Activated CD4-positive, alpha-beta memory T cell treated with anti-CD3 and anti-CD28 coated beads for 36 hours (primary cell): ENCODE results near the gene CNTN4. TPM values are rescaled to one million over a fixed set of nuclear protein-coding genes. Genes with fewer than 3 reads are reported as not detected.
A peak's percentile ranks its signal among the peaks of the same experiment; 100 is the strongest.
"Not testable (repeated sequence)": the region's sequence is repeated elsewhere in the genome, so short reads cannot be mapped to it uniquely, and the experiment has no call there.

ENCODE experiments used
- CTCF ChIA-PET: fragments of 350-600 bp; sonication (Branson Sonifier 250); formaldehyde crosslinking; loops from one replicate; lab custom pipeline; 2021; ENCODE audit warnings: antibody characterized with exemption, inconsistent platforms; lab: Charles Lee
- POLR2A ChIA-PET: fragments of 350-600 bp; sonication (Branson Sonifier 250); formaldehyde crosslinking; loops from one replicate; lab custom pipeline; 2021; ENCODE audit warnings: antibody characterized with exemption; lab: Charles Lee
- DNase-seq: peaks from one replicate; pipeline ENCODE4 v3.0.0-alpha.2; 2020
- H3K27ac Mint-ChIP-seq: one replicate; pipeline ENCODE4 v1.8.0; 2021; ENCODE audit warnings: mixed read lengths
- H3K27me3 Mint-ChIP-seq: one replicate; pipeline ENCODE4 v1.8.0; 2021; ENCODE audit warnings: mixed read lengths
- H3K36me3 Mint-ChIP-seq: one replicate; pipeline ENCODE4 v1.8.0; 2021; ENCODE audit warnings: mixed read lengths
- H3K4me1 Mint-ChIP-seq: one replicate; pipeline ENCODE4 v1.8.0; 2021; ENCODE audit warnings: low read depth, mixed read lengths
- H3K4me3 Mint-ChIP-seq: one replicate; pipeline ENCODE4 v1.8.0; 2021; ENCODE audit warnings: mild to moderate bottlenecking, mixed read lengths
- H3K9me3 Mint-ChIP-seq: one replicate; pipeline ENCODE4 v1.8.0; 2021; ENCODE audit warnings: mixed read lengths
- intact Hi-C: fragments of 100-400 bp; cut with micrococcal nuclease; formaldehyde crosslinking; loops from one replicate; pipeline ENCODE4 v1.15.1; 2023
- total RNA-seq, 2 experiments: library from RNA; stranded (reverse); gene quantifications; one replicate each; pipeline ENCODE4 v1.2.3, GENCODE V29; 2021

The CNTN4 gene
- not detected for total RNA-seq

- DNase-seq: peak; percentile 23
- H3K9me3 Mint-ChIP-seq: no peaks in the 10 kb centered on the region
- CTCF ChIA-PET: no interaction called here
- H3K36me3 Mint-ChIP-seq: peaks cover 5% of the 10 kb centered on the region
- H3K27me3 Mint-ChIP-seq: peaks cover 46% of the 10 kb centered on the region
- H3K27ac Mint-ChIP-seq: no peak within 1 kb of the TSS
- no peak within 1 kb of the TSS for H3K4me3 Mint-ChIP-seq
- intact Hi-C loops: no loop called here
- H3K4me1 Mint-ChIP-seq: peaks cover 6% of the 10 kb centered on the region
- POLR2A ChIA-PET: no interaction called here
These were observed at the start of gene CNTN4 for GRCh38 chr3:2098398-2099027. TSS of gene CNTN4 (plus strand) at chr3:2098866.

DNA sequence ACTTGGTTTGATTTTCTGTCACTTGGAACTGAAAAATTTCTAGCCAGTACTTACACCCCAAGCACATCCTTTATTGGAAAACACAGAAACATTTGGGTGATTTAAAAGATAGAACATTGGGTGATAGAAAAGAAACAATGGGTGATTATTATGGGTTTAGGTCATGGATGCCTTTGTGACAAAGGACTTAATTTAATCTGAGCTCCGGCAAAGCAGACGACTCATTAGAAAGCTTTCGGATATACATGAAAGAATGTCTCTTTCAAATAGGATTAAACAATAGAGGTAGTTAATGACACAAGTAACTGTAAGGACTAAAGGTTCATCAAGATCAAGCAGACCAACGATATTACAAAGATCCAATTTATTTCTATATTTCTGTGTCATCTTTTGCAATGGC lies 37.3 kb upstream of the CNTN4 start:
- no peaks in the 10 kb centered on the region for H3K36me3 Mint-ChIP-seq
- DNase-seq: no peak
- intact Hi-C loops: no loop called here
- no peaks in the 10 kb centered on the region for H3K9me3 Mint-ChIP-seq
- no peak overlapping the region for H3K4me3 Mint-ChIP-seq
- ChIA-PET POLR2A (no interaction called here), CTCF (no interaction called here)
- no peaks in the 10 kb centered on the region for H3K4me1 Mint-ChIP-seq
- H3K27ac Mint-ChIP-seq: no peak overlapping the region
- H3K27me3 Mint-ChIP-seq: no peaks in the 10 kb centered on the region

DNA sequence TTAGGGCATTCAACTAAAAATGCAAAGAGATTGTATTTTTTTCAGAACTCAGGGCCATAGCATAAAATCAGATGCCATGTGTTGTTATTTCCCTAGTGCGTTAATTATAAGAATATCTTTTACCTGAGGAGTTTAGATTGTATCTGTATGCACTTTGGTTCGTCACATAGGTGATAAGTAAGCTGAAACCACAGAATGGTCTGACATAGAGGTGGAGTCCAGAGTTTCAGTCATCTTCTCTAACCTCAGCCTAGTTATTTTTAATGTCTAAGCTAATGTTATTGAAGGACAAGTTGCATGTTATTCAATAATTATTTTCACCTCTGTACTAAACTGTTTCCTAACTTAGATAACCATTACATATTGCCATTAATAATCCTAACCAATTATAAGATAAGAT lies 27.1 kb upstream of the CNTN4 start:
- no peaks in the 10 kb centered on the region for H3K27me3 Mint-ChIP-seq
- no peak for DNase-seq
- no peaks in the 10 kb centered on the region for H3K36me3 Mint-ChIP-seq

GRCh38 chr3:2078821-2079220 lies 19.8 kb upstream of the CNTN4 start:
- no peaks in the 10 kb centered on the region for H3K36me3 Mint-ChIP-seq
- H3K4me3 Mint-ChIP-seq: no peak overlapping the region
- no peaks in the 10 kb centered on the region for H3K27me3 Mint-ChIP-seq
- H3K27ac Mint-ChIP-seq: no peak overlapping the region
- DNase-seq: no peak
- H3K9me3 Mint-ChIP-seq: peaks cover 5% of the 10 kb centered on the region
- ChIA-PET CTCF (interaction anchor here (0.6 kb wide), 1 partner anchor 11 kb away, joined by 3 read pairs; no protein-coding TSS in a partner anchor), POLR2A (no interaction called here)
- no peaks in the 10 kb centered on the region for H3K4me1 Mint-ChIP-seq
- intact Hi-C loops: no loop called here

More for the DNA sequence above, 27.1 kb upstream of the CNTN4 start:
- H3K4me1 Mint-ChIP-seq: no peaks in the 10 kb centered on the region
- H3K9me3 Mint-ChIP-seq: peaks cover 2% of the 10 kb centered on the region
- intact Hi-C loops: no loop called here
- H3K4me3 Mint-ChIP-seq: no peak overlapping the region
- CTCF ChIA-PET: no interaction called here
- POLR2A ChIA-PET: interaction anchor here (0.6 kb wide), 1 partner anchor 824 kb away, joined by 3 read pairs; no protein-coding TSS in a partner anchor
- no peak overlapping the region for H3K27ac Mint-ChIP-seq

DNA sequence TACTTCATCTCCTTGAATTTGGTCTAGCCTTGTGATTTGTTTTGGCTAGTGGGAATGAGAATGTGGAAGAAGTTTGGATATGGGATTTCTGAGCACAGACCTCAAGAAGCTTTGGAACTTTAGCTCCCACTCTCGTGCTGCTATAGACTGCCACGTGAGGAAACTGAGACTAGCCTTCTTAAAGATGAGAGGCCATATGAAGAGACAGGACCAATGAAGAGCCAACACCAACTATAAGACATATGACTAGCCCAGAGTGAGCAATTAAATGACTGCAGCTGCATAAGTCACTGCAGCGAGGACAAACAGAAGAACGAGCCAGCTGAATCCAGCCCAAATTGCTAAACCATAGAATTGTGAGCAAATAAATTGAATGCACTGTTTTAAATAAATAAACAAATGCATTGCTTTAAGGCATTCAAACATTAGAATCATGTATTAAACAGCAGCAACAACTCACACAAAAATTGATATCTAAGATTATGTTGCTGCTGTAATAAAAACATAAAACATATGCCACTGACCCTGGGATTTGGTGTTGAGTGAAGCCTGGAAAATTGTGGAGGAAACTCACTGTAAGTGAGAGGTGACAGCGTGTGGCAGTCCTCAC lies 15.7 kb upstream of the CNTN4 start:
- Mint-ChIP-seq H3K9me3 (peaks cover 18% of the 10 kb centered on the region), H3K27ac (no peak overlapping the region), H3K4me3 (no peak overlapping the region)

DNA sequence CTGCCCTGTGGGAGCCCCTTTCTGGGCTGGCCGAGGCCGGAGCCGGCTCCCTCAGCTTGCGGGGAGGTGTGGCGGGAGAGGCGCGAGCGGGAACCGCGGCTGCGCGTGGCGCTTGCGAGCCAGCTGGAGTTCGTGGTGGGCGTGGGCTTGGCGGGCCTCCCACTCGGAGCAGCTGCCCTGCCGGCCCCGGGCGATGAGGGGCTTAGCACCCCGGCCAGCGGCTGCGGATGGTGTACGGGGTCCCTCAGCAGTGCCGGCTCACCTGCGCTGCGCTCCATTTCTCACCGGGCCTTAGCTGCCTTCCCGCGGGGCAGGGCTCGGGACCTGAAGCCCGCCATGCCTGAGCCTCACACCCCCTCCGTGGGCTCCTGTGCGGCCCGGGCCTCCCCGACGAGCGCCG lies 15.1 kb upstream of the CNTN4 start:
- H3K27me3 Mint-ChIP-seq, CTCF ChIA-PET, H3K4me1 Mint-ChIP-seq, intact Hi-C loops, H3K4me3 Mint-ChIP-seq, H3K27ac Mint-ChIP-seq, DNase-seq, H3K36me3 Mint-ChIP-seq, POLR2A ChIA-PET: not testable (repeated sequence)
- H3K9me3 Mint-ChIP-seq: peaks cover 18% of the 10 kb centered on the region

More for the DNA sequence above, 15.7 kb upstream of the CNTN4 start:
- no peaks in the 10 kb centered on the region for H3K27me3 Mint-ChIP-seq
- H3K4me1 Mint-ChIP-seq: no peaks in the 10 kb centered on the region
- ChIA-PET CTCF (no interaction called here), POLR2A (no interaction called here)
- DNase-seq: no peak
- intact Hi-C loops: no loop called here
- H3K36me3 Mint-ChIP-seq: no peaks in the 10 kb centered on the region

GRCh38 chr3:2090095-2090911 lies 8.4 kb upstream of the CNTN4 start:
- CTCF ChIA-PET: interaction anchor here (0.6 kb wide), 1 partner anchor 11 kb away, joined by 3 read pairs; no protein-coding TSS in a partner anchor
- Mint-ChIP-seq H3K9me3 (peaks cover 1% of the 10 kb centered on the region), H3K36me3 (no peaks in the 10 kb centered on the region), H3K27me3 (peaks cover 7% of the 10 kb centered on the region), H3K4me1 (no peaks in the 10 kb centered on the region), H3K27ac (no peak overlapping the region), H3K4me3 (no peak overlapping the region)
- POLR2A ChIA-PET: no interaction called here
- intact Hi-C loops: no loop called here
- no peak for DNase-seq

DNA sequence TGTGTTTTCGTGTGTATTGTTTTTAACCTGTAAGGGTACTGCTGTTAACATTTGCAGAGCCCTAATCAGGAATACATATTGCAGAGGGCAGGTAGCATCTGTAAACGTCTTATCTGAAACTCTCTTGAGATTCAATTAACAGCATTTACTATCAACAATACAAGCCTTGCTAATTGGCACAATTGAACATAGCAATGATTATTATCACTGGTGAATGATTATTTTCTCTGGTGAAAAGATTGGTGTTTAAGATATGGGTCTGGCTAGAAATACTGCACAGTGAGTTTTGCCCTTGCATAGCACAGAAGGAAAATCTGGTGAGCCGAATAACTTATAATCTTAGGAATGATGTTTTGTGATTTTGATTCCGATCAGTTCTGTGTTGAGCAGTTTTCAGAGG lies 5.9 kb upstream of the CNTN4 start:
- DNase-seq: no peak
- intact Hi-C loops: no loop called here
- Mint-ChIP-seq H3K9me3 (no peaks in the 10 kb centered on the region), H3K27me3 (peaks cover 22% of the 10 kb centered on the region), H3K4me3 (no peak overlapping the region), H3K4me1 (peaks cover 2% of the 10 kb centered on the region), H3K36me3 (no peaks in the 10 kb centered on the region), H3K27ac (no peak overlapping the region)
- ChIA-PET CTCF (no interaction called here), POLR2A (no interaction called here)

- intact Hi-C loops: no loop called here
- CTCF ChIA-PET: no interaction called here
- Mint-ChIP-seq H3K9me3 (no peaks in the 10 kb centered on the region), H3K36me3 (peaks cover 3% of the 10 kb centered on the region), H3K4me1 (peaks cover 5% of the 10 kb centered on the region), H3K27me3 (peaks cover 28% of the 10 kb centered on the region), H3K4me3 (no peak overlapping the region), H3K27ac (no peak overlapping the region)
- POLR2A ChIA-PET: no interaction called here
- no peak for DNase-seq
These were observed 3.7 kb upstream of the CNTN4 start for GRCh38 chr3:2094941-2095340.

DNA sequence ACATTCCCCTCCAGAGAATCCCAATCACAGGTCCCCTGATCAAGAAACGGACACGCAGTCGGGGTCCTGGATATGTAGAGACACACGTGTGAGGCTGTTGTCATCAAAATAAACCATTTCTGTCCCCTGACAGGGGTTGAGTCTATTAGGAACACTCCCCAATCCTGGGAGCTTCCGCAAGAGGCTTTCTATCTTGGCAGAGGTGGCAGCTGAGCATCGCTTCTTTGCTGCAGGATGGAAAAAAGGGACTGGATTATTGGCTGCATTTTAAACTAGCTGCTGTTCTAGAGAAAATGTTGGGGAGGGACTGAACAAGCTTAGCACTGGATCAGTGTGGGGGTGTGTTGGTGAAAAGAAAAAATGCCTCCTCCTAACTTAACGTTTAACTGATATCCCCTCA lies 2.5 kb upstream of the CNTN4 start:
- Mint-ChIP-seq H3K9me3 (no peaks in the 10 kb centered on the region), H3K27ac (no peak overlapping the region), H3K27me3 (peaks cover 41% of the 10 kb centered on the region), H3K4me1 (peaks cover 6% of the 10 kb centered on the region), H3K36me3 (peaks cover 5% of the 10 kb centered on the region), H3K4me3 (no peak overlapping the region)
- intact Hi-C loops: no loop called here
- POLR2A ChIA-PET: no interaction called here
- no peak for DNase-seq
- CTCF ChIA-PET: no interaction called here

DNA sequence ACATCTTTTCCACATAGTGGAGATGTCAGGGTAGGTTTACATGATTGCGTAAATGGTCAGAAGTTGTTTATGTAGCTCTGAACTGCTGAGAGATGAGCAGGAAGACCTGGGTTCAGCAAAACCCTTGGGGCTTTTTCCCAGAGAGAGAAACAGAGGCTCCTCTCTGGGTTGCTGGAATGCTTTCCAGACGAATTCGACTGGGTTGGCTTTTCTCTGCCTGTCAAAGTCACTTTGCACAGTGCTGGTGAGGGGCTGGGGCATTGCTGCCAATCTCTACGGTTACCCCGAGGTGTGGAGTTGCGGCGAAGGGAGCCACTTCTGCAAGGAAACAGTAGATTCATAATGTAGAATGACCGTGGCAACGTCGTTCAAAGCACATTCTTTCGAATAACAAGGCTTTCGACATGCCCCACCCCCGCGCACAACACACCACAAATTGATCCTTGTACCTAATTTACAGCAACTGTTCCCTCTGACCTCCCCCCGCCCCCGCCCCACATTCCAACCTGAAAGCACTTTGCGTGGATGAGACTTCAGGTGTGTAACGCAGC lies 950 bp upstream of the CNTN4 start:
- POLR2A ChIA-PET: no interaction called here
- Mint-ChIP-seq H3K27ac (no peak overlapping the region), H3K4me1 (peaks cover 6% of the 10 kb centered on the region), H3K4me3 (no peak overlapping the region), H3K9me3 (no peaks in the 10 kb centered on the region), H3K36me3 (peaks cover 5% of the 10 kb centered on the region), H3K27me3 (peaks cover 46% of the 10 kb centered on the region)
- intact Hi-C loops: no loop called here
- DNase-seq: no peak
- CTCF ChIA-PET: no interaction called here

DNA sequence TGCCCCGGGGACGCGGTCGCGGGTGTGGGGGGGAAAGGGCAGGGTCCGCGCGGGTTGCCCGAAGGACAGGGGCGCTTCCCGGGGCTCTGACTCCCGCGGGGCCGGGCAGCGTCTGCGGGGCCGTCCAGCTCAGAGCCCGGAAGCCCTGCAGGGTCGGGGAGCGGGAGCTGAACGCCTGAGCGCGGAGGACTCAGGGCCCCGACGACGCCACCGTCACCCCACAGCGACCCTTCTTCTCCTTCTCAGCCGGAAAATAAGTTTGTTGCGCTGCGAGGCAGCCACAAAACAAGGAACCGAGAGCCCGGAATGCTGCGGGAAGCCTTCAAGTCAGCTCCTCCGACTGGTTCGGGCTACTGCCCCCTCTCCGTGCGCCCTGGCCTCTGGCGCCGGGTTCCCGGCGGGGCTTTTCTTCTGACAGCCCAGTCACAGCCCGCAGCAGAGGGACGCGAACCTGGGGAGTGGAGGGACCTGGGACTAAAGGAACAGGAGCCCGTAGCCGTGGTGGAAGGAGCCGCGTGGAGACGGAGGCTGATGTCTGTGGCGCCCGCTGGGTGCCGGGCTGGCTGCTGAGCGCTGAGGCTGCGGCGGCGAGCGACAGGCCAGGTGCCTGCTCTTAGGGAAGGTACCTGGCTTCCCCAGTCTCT lies 484 bp downstream of the CNTN4 start:
- Mint-ChIP-seq H3K36me3 (peaks cover 5% of the 10 kb centered on the region), H3K9me3 (no peaks in the 10 kb centered on the region), H3K27ac (no peak overlapping the region), H3K27me3 (peaks cover 45% of the 10 kb centered on the region), H3K4me1 (peaks cover 6% of the 10 kb centered on the region), H3K4me3 (no peak overlapping the region)
- ChIA-PET CTCF (no interaction called here), POLR2A (no interaction called here)
- DNase-seq: no peak
- intact Hi-C loops: no loop called here
